Effector memory CD4-positive, alpha-beta T cell (primary cell): ENCODE data around the gene SENP2.

Experiments used
- DNase-seq, 3 donors: peaks; one replicate each; pipeline ENCODE4 v3.0.0-alpha.2; 2020
- H3K27ac ChIP-seq: 2 replicates; pipeline ENCODE4 v1.7.0; 2013; ENCODE audit warnings: mild to moderate bottlenecking, low read length, moderate library complexity; ENCODE audit not compliant: insufficient read depth, poor library complexity, severe bottlenecking
- H3K27me3 ChIP-seq: replicated peaks from 2 replicates; pipeline ENCODE4 v1.7.0; 2013; ENCODE audit warnings: mild to moderate bottlenecking, low read length; ENCODE audit not compliant: insufficient read depth, control insufficient read depth, poor library complexity, severe bottlenecking
- H3K36me3 ChIP-seq: 2 replicates; pipeline ENCODE4 v1.7.0; 2013; ENCODE audit warnings: mild to moderate bottlenecking, low read length, moderate library complexity; ENCODE audit not compliant: control insufficient read depth, insufficient read depth
- H3K4me1 ChIP-seq: 2 replicates; pipeline ENCODE4 v1.7.0; 2013; ENCODE audit warnings: low read length, mild to moderate bottlenecking; ENCODE audit not compliant: control insufficient read depth, insufficient read depth, poor library complexity, severe bottlenecking
- H3K4me3 ChIP-seq: 2 replicates; pipeline ENCODE4 v1.7.0; 2013; ENCODE audit warnings: low read length, low read depth, mild to moderate bottlenecking; ENCODE audit not compliant: insufficient read depth, poor library complexity, severe bottlenecking
- H3K9me3 ChIP-seq: 2 replicates; pipeline ENCODE4 v1.7.0; 2013; ENCODE audit warnings: mild to moderate bottlenecking, low read length, moderate library complexity; ENCODE audit not compliant: control insufficient read depth

Gene SENP2

GRCh38 chr3:185663929-185664328 lies 77.8 kb downstream of the SENP2 start:
- Histone ChIP-seq H3K36me3 (no peaks in the 10 kb centered on the region), H3K9me3 (no peaks in the 10 kb centered on the region)

GRCh38 chr3:185667574-185667973 lies 81.5 kb downstream of the SENP2 start:
- Histone ChIP-seq H3K4me1 (no peaks in the 10 kb centered on the region), H3K4me3 (no peak overlapping the region), H3K36me3 (no peaks in the 10 kb centered on the region), H3K9me3 (no peaks in the 10 kb centered on the region), H3K27ac (no peak overlapping the region), H3K27me3 (peaks cover 4% of the 10 kb centered on the region)
- DNase-seq = no peak

More at GRCh38 chr3:185663929-185664328, 77.8 kb downstream of the SENP2 start:
- peaks cover 4% of the 10 kb centered on the region for H3K27me3 ChIP-seq
- no peak for DNase-seq
- no peaks in the 10 kb centered on the region for H3K4me1 ChIP-seq
- H3K4me3 ChIP-seq = no peak overlapping the region
- H3K27ac ChIP-seq = no peak overlapping the region

GRCh38 chr3:185677146-185677829 lies 91.2 kb downstream of the SENP2 start:
- no peak overlapping the region for H3K27ac ChIP-seq
- DNase-seq = no peak
- no peaks in the 10 kb centered on the region for H3K36me3 ChIP-seq

GRCh38 chr3:185678027-185678426 lies 91.9 kb downstream of the SENP2 start:
- no peaks in the 10 kb centered on the region for H3K36me3 ChIP-seq
- H3K9me3 ChIP-seq = no peaks in the 10 kb centered on the region
- H3K27me3 ChIP-seq = no peaks in the 10 kb centered on the region
- H3K4me3 ChIP-seq = no peak overlapping the region
- H3K27ac ChIP-seq = no peak overlapping the region
- H3K4me1 ChIP-seq = no peaks in the 10 kb centered on the region
- no peak for DNase-seq

More at GRCh38 chr3:185677146-185677829, 91.2 kb downstream of the SENP2 start:
- Histone ChIP-seq H3K9me3 (no peaks in the 10 kb centered on the region), H3K27me3 (no peaks in the 10 kb centered on the region), H3K4me3 (no peak overlapping the region), H3K4me1 (no peaks in the 10 kb centered on the region)

DNA sequence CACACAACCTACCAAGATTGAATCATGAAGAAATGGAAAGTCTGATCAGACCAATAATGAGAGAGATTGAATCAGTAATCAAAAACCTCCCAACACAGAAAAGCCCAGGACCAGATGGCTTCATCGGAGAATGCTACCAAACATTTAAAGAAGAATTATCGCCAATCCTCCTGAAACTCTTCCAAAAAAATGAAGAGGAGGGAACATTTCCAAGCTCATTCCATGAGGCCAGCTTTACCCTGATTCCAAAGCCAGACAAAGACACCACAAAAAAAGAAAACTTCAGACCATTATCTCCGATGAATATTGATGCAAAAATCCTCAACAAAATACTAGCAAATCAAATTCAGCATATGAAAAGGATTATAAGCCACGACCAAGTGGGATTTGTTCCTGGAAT lies 94.1 kb downstream of the SENP2 start:
- no peak for DNase-seq
- H3K27me3 ChIP-seq = no peaks in the 10 kb centered on the region
- no peak overlapping the region for H3K27ac ChIP-seq
- no peak overlapping the region for H3K4me3 ChIP-seq
- no peaks in the 10 kb centered on the region for H3K36me3 ChIP-seq
- H3K9me3 ChIP-seq = no peaks in the 10 kb centered on the region
- no peaks in the 10 kb centered on the region for H3K4me1 ChIP-seq
